ENCODE results near the gene DOP1A.

The DOP1A gene

DNA sequence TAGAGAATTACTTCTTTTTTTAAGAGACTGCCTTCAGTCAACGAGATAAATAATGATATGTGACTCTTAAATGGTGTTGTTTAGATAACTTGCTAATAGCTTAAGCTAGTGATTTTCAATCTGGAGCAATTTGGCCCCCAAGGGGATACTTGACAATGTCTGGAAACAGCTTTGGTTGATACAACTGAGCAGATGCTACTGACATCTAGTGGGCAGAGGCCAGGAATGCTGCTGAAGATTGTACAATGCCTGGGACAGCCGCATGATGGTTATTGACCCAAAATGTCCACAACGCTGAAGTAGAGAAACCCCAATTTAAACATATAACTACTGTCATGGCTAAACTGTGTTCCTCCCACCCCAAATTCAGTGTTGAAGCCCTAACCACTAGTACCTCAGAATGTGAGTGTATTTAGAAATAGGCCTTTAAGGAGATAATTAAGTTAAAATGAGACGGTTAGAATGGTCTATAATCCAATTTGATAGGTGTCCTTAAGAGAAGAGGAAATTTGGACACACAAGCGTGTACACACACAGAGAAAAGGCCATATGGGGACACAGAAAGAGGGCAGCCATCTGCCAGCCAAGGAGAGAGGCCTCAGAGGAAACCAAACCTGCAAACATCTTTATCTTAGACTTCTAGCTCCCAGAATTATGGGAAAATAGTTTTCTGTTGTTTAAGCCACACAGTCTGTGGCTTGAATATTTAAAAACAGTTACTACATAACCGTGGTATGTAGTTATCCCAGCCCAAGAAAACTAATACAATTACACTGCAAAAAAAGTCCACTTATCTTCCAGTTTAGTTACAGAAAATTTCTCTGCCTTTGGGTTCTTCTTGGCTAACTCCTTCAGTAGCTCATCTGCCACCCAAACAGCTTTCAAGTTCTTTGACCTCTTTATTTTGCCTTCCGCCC is 147.9 kb downstream of the DOP1A start:
- peak; percentile 63 for DNase-seq

DNA sequence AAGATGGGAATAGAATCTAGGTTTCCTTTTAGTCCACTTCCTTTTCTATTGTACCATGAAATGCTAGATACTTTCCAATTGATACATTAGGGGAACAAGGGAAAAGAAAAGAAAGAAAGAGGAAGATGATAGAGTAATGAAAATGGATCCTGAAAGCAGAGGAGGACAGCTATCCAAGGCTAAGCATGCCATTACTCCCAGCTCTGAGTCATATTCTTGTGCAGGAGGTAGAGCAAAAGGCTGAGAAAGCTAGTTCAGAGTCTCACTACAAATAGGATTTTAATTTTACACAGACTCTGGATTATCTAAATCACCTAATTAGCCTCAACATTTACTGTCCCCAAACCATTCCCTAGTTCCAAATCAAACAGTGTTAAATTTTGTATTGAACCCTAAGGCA is 149.3 kb downstream of the DOP1A start:
- DNase-seq: no peak
